ENCODE results near the gene MAP2K7.

The MAP2K7 gene

DNA sequence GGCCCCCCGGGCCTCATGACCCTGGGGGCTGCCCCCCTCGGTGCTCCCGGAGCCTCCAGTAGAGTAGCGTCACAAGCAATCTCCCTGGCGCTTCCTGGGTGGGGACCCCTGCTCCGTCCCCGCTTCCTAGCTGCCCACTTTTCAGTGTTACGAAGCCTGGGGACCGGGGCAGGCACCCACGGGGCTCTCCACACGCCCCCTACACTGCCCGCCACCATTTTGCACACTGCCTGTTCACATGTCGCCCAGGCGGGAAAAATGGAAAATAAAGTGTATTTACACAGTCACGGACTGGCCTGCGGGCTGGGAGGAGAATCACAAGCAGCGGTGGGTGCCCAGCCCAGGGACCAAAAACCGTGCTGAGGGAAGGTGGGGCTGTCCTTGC is 39.0 kb upstream of the MAP2K7 start (continued):
- TF ChIP-seq PATZ1 (CRISPR knock-in tag; IDR thresholded peaks at IDR 0.05; ENCODE audit: borderline replicate concordance) (no peak), ZNF70 (CRISPR knock-in tag; IDR thresholded peaks at IDR 0.05) (no peak), CSDC2 (CRISPR knock-in tag; IDR thresholded peaks at IDR 0.05) (no peak)
- TF ChIP-seq, protein P1, sequence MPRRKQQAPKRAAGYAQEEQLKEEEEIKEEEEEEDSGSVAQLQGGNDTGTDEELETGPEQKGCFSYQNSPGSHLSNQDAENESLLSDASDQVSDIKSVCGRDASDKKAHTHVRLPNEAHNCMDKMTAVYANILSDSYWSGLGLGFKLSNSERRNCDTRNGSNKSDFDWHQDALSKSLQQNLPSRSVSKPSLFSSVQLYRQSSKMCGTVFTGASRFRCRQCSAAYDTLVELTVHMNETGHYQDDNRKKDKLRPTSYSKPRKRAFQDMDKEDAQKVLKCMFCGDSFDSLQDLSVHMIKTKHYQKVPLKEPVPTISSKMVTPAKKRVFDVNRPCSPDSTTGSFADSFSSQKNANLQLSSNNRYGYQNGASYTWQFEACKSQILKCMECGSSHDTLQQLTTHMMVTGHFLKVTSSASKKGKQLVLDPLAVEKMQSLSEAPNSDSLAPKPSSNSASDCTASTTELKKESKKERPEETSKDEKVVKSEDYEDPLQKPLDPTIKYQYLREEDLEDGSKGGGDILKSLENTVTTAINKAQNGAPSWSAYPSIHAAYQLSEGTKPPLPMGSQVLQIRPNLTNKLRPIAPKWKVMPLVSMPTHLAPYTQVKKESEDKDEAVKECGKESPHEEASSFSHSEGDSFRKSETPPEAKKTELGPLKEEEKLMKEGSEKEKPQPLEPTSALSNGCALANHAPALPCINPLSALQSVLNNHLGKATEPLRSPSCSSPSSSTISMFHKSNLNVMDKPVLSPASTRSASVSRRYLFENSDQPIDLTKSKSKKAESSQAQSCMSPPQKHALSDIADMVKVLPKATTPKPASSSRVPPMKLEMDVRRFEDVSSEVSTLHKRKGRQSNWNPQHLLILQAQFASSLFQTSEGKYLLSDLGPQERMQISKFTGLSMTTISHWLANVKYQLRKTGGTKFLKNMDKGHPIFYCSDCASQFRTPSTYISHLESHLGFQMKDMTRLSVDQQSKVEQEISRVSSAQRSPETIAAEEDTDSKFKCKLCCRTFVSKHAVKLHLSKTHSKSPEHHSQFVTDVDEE (CRISPR knock-in tag; IDR thresholded peaks at IDR 0.05) = no peak

- no peak for ATAC-seq
- TF ChIP-seq POU6F1 (CRISPR knock-in tag; IDR thresholded peaks at IDR 0.05; ENCODE audit: borderline replicate concordance, low read depth) (no peak), OSR1 (CRISPR knock-in tag; IDR thresholded peaks at IDR 0.05) (no peak), ZC3H10 (CRISPR knock-in tag; IDR thresholded peaks at IDR 0.05) (no peak), ZFP30 (CRISPR knock-in tag; IDR thresholded peaks at IDR 0.05) (no peak), SNAI2 (CRISPR knock-in tag; IDR thresholded peaks at IDR 0.05) (no peak), RARB (CRISPR knock-in tag; IDR thresholded peaks at IDR 0.05) (no peak), TCF4 (CRISPR knock-in tag; IDR thresholded peaks at IDR 0.05; ENCODE audit: borderline replicate concordance) (no peak), TOX (CRISPR knock-in tag; IDR thresholded peaks at IDR 0.05; ENCODE audit: borderline replicate concordance) (no peak), ZNF565 (CRISPR knock-in tag; conservative IDR thresholded peaks at IDR 0.05; ENCODE audit: low read depth) (no peak), ZNF70 (CRISPR knock-in tag; IDR thresholded peaks at IDR 0.05) (no peak), BACH2 (CRISPR knock-in tag; IDR thresholded peaks at IDR 0.05; ENCODE audit: borderline replicate concordance) (no peak), ARNTL (CRISPR knock-in tag; IDR thresholded peaks at IDR 0.05; ENCODE audit: borderline replicate concordance, low read depth) (no peak), ZNF8 (CRISPR knock-in tag; IDR thresholded peaks at IDR 0.05) (no peak), GLIS3 (CRISPR knock-in tag; IDR thresholded peaks at IDR 0.05) (no peak), ISL1 (CRISPR knock-in tag; IDR thresholded peaks at IDR 0.05) (no peak), ESRRG (CRISPR knock-in tag; IDR thresholded peaks at IDR 0.05) (no peak), CSDC2 (CRISPR knock-in tag; IDR thresholded peaks at IDR 0.05) (no peak)
- TF ChIP-seq, protein P2, sequence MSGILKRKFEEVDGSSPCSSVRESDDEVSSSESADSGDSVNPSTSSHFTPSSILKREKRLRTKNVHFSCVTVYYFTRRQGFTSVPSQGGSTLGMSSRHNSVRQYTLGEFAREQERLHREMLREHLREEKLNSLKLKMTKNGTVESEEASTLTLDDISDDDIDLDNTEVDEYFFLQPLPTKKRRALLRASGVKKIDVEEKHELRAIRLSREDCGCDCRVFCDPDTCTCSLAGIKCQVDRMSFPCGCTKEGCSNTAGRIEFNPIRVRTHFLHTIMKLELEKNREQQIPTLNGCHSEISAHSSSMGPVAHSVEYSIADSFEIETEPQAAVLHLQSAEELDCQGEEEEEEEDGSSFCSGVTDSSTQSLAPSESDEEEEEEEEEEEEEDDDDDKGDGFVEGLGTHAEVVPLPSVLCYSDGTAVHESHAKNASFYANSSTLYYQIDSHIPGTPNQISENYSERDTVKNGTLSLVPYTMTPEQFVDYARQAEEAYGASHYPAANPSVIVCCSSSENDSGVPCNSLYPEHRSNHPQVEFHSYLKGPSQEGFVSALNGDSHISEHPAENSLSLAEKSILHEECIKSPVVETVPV (CRISPR knock-in tag; IDR thresholded peaks at IDR 0.05) = no peak
- TF ChIP-seq, protein P1 (CRISPR knock-in tag; IDR thresholded peaks at IDR 0.05) = no peak
- TF ChIP-seq, protein P3, sequence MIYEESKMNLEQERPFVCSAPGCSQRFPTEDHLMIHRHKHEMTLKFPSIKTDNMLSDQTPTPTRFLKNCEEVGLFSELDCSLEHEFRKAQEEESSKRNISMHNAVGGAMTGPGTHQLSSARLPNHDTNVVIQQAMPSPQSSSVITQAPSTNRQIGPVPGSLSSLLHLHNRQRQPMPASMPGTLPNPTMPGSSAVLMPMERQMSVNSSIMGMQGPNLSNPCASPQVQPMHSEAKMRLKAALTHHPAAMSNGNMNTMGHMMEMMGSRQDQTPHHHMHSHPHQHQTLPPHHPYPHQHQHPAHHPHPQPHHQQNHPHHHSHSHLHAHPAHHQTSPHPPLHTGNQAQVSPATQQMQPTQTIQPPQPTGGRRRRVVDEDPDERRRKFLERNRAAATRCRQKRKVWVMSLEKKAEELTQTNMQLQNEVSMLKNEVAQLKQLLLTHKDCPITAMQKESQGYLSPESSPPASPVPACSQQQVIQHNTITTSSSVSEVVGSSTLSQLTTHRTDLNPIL (CRISPR knock-in tag; IDR thresholded peaks at IDR 0.05; ENCODE audit: low read depth) = no peak
These were observed 38.3 kb upstream of the MAP2K7 start for GRCh38 chr19:7865262-7865911.
